UCSD-AML1 (cell line): Measurements from ENCODE around the gene QRICH2.
"Not testable (repeated sequence)": the region's sequence is repeated elsewhere in the genome, so short reads cannot be mapped to it uniquely, and the experiment has no call there.

Source experiments
- DNase-seq: peaks from one replicate; lab custom pipeline; 2025; ENCODE audit not compliant: unreplicated experiment; lab: John Stamatoyannopoulos, UW

QRICH2 gene, protein sequence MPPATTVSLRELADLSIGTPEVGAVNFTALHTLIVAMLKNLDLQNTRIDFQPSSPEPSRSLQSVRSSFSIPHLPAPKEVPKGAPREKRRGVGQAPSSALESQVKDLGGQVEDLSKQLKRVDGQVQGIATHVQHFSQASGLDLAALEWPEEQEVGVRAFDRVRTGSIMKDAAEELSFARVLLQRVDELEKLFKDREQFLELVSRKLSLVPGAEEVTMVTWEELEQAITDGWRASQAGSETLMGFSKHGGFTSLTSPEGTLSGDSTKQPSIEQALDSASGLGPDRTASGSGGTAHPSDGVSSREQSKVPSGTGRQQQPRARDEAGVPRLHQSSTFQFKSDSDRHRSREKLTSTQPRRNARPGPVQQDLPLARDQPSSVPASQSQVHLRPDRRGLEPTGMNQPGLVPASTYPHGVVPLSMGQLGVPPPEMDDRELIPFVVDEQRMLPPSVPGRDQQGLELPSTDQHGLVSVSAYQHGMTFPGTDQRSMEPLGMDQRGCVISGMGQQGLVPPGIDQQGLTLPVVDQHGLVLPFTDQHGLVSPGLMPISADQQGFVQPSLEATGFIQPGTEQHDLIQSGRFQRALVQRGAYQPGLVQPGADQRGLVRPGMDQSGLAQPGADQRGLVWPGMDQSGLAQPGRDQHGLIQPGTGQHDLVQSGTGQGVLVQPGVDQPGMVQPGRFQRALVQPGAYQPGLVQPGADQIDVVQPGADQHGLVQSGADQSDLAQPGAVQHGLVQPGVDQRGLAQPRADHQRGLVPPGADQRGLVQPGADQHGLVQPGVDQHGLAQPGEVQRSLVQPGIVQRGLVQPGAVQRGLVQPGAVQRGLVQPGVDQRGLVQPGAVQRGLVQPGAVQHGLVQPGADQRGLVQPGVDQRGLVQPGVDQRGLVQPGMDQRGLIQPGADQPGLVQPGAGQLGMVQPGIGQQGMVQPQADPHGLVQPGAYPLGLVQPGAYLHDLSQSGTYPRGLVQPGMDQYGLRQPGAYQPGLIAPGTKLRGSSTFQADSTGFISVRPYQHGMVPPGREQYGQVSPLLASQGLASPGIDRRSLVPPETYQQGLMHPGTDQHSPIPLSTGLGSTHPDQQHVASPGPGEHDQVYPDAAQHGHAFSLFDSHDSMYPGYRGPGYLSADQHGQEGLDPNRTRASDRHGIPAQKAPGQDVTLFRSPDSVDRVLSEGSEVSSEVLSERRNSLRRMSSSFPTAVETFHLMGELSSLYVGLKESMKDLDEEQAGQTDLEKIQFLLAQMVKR (N-terminal part only)

DNA sequence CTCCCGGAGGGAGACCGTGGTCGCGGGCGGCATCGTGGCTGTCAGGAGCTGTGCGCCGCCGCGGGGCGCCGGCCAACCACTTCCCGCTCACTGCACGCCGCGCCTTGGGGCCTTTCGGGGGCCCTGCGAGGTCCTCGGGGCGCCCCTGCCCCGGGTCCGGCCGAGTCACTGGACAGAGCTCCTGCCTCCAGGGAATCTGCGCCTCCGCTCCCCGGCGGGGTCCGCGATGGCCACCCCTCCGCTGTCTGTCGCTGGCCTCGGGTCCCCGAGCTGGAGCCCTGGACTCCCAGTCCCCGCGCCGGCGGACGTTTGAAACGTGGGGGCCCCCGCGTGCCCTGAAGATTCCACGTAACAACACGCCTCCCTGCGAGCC is at the start of gene QRICH2:
Gene QRICH2 (minus strand): TSS at position 311 of the 373 bp plus-strand sequence. CDS start 278 bp downstream, at position 33.
- no peak for DNase-seq

DNA sequence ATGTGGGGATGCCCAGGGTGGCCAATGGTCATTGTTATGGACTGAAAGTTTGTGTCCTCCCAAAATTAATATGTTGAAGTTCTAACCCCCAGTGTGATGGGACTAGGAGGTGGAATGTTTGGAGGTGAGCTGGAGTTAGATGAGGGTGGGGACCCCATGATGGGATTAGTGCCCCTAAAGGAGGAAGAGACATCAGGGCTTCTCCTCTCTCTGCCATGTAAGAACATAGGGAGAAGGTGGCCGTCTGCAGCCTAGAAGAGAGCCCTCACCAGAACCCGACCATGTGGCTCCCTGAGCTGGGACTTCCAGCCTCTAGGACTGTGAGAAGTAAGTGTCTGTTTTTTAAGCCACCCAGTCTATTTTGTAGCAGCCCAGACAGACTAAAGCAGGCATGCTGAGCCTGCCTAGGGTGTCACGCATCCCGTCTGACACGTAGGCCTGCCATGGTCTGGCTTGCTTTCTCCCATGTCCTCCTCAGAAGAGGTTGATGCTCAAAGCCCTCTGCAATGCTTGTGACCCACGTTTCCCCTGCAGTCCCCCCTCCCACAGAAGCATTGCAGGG is 49.6 kb upstream of the QRICH2 start:
- DNase-seq: no peak

DNA sequence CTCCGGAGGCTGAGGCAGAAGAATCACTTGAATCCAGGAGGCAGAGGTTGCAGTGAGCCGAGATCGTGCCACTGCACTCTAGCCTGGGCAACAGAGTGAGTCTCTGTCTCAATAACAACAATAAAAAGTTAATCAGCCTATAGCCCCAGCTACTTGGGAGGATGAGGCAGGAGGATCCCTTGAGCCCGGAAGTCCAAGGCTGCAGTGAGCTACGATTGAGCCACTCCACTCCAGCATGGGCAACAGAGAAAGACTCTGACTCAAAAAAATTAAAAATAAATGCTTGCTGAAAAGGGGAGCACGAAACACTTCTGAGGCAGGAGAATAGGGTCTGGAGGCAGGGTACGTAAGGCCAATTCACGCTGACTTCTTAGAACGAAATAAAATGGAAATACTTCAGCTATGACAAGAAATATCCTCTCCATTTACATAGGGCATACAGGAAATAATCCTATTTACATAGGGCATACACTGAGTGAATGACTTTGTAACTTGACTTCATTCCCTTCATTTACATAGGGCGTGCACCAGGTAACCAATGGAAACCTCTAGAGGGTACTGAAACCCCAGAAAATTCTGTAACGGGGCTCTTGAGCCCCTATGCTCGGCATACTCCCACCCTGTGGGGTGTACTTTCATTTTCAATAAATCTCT is 48.9 kb upstream of the QRICH2 start:
- no peak for DNase-seq

DNA sequence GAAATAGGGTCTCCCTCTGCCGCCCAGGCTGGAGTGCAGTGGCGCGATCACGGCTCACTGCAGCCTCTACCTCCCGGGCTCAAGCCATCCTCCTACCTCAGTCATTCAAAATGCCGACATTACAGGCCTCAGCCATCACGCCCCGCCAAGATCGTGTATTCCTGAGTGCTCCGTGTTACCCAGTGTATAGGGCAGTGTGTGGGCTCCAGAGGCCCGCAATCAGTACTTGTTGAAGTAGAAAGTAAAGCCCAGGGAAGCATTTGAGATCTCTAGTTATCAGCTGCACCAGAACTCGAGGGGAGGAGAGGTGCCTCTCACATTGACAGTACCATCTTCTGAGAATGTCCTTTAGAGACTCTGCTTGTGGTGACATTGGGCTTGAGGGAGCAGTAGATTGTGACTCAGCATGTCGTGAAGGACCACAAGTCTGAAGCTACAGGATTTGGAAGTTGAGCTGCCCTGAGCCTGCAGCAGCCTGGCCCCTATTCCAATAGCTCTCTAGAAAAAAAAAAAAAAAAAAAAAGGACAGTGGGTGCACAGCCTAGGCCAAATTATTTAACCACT is 46.8 kb upstream of the QRICH2 start:
- no peak for DNase-seq

DNA sequence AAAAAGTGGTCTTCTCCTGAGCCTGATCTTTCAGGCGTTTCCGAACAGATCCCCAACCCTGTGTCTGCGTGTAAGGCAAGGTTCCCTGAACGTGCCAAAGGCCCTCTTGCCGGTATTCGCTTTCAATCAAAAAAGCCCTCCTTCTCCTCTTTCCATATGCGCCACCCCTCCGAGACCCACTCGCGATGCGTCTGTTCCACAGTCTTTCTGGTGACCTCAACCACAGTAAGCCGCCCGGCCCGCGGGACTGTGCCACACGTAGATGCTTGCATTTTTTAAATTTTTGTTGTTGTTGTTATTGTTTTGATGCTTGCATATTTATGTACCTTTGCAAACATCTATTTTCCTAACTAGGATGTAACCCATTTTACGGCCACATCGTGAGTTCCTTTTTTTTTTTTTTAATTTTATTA is 46.2 kb upstream of the QRICH2 start:
- no peak for DNase-seq

DNA sequence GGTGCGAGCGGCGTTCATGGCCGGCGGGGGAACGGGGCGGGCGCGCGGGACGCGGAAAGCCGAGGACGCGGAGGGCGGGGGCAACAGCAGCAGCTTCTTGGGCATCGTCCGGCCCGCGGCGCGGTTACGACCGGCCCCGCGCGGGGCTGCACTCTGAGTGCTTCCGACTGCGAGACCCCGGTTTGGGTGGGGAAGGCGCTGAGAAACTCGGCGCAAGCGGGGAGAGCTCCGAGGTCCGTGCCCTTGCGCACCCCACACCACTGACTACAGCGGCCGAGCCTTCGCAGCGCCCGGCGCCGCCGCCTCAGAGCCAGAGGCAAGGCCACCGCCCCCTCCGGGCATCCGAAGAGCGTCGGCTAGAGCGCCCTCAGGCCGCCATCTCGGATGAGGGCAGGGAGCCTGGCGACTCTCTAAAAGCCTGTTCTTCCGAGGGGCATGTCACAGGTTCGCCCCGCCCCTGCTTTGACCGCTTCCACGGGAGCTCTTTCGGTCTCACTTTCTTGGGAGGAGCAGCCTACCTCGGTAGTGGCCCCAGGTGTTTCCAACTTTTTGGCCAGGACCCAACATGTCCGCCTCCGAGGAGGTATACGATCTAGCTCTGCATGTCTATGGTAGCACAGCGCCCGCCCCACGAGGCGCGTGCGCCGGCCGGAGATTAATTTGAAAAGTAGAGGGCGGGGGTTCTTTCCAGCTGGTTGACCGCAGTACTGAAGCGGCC is 45.7 kb upstream of the QRICH2 start, which contains the start of gene PRPSAP1:
Gene PRPSAP1 (minus strand): TSS at position 318 of the 718 bp plus-strand sequence. CDS start 213 bp downstream, at position 105.
- peak; percentile 95 for DNase-seq

DNA sequence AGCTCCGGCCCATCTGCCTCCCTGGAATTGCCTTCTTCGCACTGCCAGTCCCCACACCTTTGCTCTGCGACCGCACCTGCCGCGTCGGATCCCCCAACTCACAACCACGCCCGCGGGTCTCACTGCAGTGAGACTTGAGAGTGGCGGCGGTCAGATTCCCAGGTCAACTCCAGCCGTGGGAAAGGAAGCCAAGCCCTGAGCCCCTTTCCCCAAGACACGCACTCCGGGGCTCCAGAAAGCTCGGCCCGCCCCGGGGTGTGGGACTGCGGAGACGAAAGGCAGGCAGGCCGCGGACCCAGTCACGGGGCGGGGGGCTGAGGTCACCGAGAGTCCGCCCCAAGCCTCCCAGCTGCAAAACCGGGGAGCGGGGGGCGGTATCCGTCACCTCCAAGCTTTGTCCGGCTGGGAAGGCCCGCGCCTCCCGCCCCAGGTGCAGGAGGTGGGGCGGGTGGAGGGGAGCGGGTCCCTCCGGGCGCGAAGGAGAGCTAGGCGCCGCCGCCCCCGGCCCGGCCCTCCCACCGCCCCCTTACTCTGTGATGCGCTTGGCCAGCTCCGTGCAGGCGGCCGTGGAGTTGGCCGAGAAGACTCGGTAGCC is 45.0 kb upstream of the QRICH2 start:
- no peak for DNase-seq

DNA sequence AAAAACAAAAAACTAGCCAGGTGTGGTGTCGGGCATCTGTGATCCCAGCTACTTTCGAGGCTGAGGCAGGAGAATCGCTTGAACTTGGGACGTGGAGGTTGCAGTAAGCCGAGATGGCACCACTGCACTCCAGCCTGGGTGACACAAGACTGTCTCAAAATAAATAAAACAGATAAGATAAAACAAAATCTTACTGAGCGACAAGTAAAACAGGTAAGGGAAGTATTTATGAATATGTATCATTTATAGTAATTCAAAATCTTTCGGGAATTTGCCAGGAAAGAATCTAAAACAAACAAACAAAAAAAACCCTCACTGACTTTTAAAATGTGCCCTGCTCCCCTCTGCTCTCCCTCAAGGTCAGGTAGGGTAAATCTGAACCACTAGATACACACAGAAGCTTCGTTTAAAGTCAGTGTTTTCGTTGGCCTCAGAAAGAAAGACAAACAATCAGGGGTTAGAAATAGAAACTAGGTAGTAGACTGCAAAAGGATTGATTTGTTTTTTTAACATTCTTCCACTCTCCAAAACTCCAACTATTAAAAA is 43.5 kb upstream of the QRICH2 start:
- no peak for DNase-seq

DNA sequence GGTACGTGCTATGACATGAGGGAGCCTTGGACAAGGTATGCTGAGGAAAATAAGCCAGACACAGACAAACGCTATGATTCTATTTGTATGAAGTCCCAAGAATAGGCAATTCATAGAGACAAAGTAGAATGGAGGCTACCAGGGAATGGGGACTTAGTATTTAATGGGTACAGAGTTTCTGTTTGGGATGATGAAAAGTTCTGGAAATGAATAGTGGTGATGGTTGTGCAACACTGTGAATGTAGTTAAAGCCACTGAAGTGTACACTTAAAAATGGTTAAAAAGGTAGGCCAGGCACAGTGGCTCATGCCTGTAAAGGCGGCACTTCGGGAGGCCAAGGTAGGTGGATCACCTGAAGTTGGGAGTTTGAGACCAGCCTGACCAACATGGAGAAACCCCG is 42.4 kb upstream of the QRICH2 start:
- no peak for DNase-seq

DNA sequence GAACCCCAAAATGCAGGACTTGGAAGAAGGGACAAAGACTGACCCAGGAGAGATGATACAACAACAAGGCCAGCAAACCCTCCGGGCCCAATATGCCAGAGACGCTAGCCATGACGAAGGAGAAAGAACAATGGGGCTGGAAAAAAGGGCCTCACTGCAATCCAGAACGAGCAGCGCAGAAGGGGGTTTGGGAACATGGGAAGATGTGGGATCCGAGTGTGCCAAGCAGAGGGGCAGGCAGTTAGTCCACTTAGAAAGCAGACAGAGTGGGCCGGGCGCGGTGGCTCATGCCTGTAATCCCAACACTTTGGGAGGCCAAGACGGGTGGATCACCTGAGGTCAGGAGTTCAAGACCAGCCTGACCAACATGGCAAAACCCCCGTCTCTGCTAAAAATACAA is 38.9 kb upstream of the QRICH2 start:
- not testable (repeated sequence) for DNase-seq

DNA sequence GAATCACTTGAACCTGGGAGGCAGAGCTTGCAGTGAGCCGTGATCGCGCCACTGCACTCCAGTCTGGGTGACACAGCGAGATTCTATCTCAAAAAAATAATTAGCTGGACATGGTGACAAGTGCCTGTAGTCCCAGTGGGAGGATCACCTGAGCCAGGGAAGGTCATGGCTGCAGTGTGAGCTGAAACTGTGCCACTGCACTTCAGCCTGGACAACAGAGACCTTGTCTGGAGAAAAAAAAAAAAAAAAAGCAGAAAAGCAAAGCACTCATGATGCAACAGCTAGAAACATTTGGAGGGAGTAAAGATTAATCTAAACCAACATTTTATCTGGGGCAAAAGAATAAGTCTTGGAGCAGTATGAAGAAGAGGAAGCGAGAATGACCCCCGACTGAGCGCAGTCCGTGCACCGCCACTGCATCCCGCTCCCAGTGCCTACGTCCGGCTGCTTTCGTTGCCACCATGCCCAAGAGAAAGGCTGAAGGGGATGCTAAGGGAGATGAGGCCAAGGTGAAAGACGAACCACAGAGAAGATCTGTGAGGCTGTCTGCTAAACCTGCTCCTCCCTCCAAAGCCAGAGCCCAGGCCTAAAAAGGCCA is 37.4 kb upstream of the QRICH2 start:
- DNase-seq: no peak

DNA sequence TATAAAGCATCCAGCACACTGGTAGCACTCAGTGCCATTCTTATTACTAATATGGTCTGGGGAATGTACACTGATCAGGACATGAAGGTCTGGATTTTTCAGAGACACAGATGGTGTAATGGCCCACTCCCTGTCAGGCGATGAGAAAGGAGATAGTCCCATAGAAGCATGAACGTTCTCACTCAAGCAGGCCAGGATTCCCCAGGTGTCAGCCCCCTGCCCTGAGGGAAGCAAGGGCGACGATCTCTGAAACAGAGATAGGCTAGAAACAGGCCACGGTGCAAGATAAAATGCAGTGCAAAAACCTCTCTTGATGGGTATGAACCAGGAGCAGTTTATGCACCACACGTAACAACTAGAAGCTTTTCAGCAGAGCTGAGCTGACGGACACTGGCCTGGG is 35.0 kb upstream of the QRICH2 start:
- DNase-seq: no peak

DNA sequence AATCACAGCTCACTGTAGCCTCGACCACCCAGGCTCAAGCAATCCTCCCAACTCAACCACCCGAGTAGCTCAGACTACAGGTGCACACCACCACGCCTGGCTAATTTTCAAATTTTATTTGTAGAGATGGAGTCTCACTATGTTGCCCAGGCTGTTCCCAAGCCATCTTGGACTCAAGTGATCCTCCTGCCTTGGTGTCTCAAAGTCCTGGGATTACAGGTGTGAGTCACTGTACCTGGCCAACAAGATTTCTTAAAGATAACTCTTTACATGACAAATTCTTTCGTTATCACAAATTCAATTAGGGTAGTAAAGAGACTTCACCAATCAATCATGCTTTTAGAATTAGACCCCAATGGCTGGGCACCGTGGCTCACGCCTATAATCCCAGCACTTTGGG is 33.2 kb upstream of the QRICH2 start:
- DNase-seq: no peak

DNA sequence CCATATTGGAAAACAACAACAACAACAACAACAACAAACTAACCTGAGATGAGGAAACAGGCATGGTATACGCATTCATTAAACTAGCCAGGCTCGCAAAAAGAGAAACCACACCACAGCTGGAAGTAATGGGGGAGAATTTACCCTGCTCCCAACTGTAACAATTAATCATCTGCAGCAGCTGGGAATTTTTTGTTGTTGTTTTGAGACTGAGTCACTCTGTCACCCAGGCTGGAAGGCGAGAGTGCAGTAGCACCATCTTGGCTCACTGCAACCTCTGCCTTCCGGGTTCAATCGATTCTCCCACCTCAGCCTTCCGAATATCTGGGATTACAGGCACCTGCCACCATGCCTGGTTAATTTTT is 29.3 kb upstream of the QRICH2 start:
- no peak for DNase-seq

DNA sequence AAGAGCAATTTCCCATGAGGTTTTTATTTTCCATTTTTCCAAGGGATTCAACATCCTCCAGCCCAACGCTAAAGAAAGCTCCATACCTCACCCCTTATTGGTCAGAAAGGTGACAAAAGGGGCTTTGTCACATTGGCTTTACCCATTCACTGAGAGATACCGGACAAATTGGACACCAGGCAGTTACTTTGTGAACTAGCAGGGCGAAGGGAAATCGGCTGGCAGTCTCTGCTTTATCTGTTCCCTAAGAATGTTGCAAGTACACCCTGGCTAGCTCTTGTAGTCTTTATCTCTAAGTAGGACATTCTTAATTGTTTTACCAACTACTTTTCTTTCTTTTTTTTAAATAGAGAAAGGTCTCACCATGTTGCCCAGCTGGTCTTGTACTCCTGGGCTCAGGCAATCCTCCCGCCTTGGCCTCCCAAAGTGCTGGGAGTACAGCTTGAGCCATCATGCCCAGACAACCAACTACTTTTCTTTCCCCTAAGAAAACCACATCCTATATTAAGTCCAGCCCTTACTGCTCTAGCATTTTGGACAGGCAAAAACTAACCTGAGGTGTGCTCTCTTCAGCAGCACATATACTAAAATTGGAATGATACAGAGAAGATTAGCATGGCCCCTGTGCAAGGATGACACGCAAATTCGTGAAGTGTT is 28.8 kb upstream of the QRICH2 start:
- no peak for DNase-seq

DNA sequence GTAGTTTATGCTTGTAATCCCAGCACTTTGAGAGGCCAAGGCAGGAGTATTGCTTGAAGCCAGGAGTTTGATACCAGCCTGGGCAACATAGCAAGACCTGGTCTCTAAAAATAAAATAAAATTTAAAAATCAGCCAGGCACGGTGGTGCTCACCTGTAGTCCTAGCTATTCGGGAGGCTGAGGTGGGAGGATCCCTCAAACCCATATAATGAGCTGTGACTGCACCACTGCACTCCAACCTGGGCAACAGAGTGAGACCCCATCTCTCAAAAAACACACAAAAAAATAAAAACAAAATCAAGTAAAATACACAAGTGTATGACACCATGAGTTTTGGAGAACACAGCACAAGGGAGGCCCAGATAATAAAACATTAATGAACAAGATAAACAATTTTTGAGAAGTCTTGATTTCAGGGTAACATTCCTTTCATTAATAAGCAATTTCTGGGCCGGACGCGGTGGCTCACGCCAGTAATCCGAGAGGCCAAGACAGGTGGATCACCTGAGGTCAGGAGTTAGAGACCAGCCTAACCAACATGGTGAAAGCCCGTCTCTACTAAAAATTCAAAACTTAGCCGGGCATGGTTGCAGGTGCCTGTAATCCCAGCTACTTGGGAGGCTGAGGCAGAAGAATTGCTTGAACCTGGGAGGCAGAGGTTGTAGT is 27.8 kb upstream of the QRICH2 start:
- DNase-seq: no peak
